Activated CD4-positive, alpha-beta T cell treated with anti-CD3 and anti-CD28 coated beads for 48 hours (primary cell): Measurements from ENCODE around the gene POP4.

Source experiments
- DNase-seq: peaks from one replicate; pipeline ENCODE4 v3.0.0-alpha.2; 2020

POP4 gene

GRCh38 chr19:29634423-29635130 is 28.5 kb downstream of the POP4 start:
- DNase-seq: no peak

GRCh38 chr19:29635963-29636362 is 29.9 kb downstream of the POP4 start:
- no peak for DNase-seq

- no peak for DNase-seq
Observed at GRCh38 chr19:29636553-29637360, 30.7 kb downstream of the POP4 start.

- no peak for DNase-seq
Observed at GRCh38 chr19:29639086-29639485, 33.0 kb downstream of the POP4 start.

GRCh38 chr19:29640231-29640630 is 34.1 kb downstream of the POP4 start:
- no peak for DNase-seq

GRCh38 chr19:29641597-29641996 is 35.5 kb downstream of the POP4 start:
- DNase-seq: no peak

- no peak for DNase-seq
Observed at GRCh38 chr19:29643361-29643935, 37.4 kb downstream of the POP4 start.

- no peak for DNase-seq
Observed at GRCh38 chr19:29644210-29644609, 38.1 kb downstream of the POP4 start.

- DNase-seq: no peak
Observed at GRCh38 chr19:29645491-29645867, 39.4 kb downstream of the POP4 start.

- DNase-seq: no peak
Observed at GRCh38 chr19:29645911-29646310, 39.8 kb downstream of the POP4 start.

- DNase-seq: no peak
Observed at GRCh38 chr19:29650772-29651387, 44.8 kb downstream of the POP4 start.

GRCh38 chr19:29651622-29652394 is 45.7 kb downstream of the POP4 start:
- DNase-seq: no peak

- no peak for DNase-seq
Observed at GRCh38 chr19:29653398-29653797, 47.3 kb downstream of the POP4 start.

- DNase-seq: no peak
Observed at GRCh38 chr19:29655648-29656335, 49.7 kb downstream of the POP4 start.

GRCh38 chr19:29658221-29658991 is 52.3 kb downstream of the POP4 start:
- DNase-seq: no peak

GRCh38 chr19:29660835-29661234 is 54.8 kb downstream of the POP4 start:
- peak; percentile 75 for DNase-seq

GRCh38 chr19:29662278-29662603 is 56.2 kb downstream of the POP4 start:
- no peak for DNase-seq

GRCh38 chr19:29662604-29663404 is 56.7 kb downstream of the POP4 start:
- DNase-seq: peak; percentile 67

- DNase-seq: peak; percentile 14
Observed at GRCh38 chr19:29663861-29664752, 58.0 kb downstream of the POP4 start.
